GM12892 (cell line): ENCODE data around the gene CDH6.

Experiments
- POLR2A ChIP-seq: IDR thresholded peaks from 2 replicates; pipeline ENCODE4 v1.6.1; 2011; ENCODE audit warnings: low read depth, low read length, control low read depth
- POLR2AphosphoS5 ChIP-seq: IDR thresholded peaks from 2 replicates; pipeline ENCODE4 v1.6.1; 2011; ENCODE audit warnings: low read depth, low read length, control low read depth
- TAF1 ChIP-seq: IDR thresholded peaks from 2 replicates; pipeline ENCODE4 v1.6.1; 2011; ENCODE audit warnings: low read depth, mild to moderate bottlenecking, control low read depth, low read length, borderline replicate concordance

DNA sequence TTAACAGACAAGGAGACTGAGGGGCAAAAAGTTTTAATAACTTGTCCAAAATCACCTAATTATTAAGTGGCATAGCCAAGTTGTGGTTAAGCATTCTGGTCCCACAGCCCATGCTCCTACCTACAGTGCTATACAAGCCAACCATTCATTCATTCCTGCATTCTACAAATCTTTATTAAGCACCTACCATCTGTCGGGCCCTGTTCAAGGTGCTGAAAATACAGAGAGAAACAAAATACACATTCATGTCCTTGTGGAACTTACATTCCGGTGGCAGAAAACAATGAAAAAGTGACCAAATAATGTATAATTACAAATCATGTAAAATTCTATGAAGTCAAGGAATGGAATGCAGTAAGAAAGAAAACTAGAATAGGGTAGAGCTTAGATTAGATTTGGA, 27.8 kb upstream of the CDH6 start:
- TF ChIP-seq POLR2AphosphoS5 (no peak), POLR2A (no peak), TAF1 (no peak)
